ENCODE measurements around the gene MYBPC2.

DNA sequence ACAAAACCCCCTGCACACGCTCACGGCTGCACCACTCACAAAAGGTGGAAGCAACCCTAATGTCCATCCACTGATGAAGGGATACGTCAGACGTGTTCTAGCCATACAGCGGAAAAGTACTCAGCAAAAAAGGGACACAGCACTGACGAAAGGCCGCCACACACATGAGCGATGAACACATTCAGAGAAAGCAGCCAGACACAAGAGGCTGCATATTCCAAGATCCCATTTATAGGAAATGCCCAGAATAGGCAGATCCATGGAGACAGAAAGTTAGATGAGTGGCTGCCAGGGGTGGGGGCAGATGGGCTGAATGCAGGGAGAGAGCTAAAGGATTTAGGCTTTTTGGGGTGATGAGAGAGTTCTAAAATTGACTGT lies 44.8 kb upstream of the MYBPC2 start:
- no peak for TF ChIP-seq POLR2AphosphoS5 (IDR thresholded peaks at IDR 0.05; ENCODE audit: low read depth, low read length)
- TF ChIP-seq, protein P1, sequence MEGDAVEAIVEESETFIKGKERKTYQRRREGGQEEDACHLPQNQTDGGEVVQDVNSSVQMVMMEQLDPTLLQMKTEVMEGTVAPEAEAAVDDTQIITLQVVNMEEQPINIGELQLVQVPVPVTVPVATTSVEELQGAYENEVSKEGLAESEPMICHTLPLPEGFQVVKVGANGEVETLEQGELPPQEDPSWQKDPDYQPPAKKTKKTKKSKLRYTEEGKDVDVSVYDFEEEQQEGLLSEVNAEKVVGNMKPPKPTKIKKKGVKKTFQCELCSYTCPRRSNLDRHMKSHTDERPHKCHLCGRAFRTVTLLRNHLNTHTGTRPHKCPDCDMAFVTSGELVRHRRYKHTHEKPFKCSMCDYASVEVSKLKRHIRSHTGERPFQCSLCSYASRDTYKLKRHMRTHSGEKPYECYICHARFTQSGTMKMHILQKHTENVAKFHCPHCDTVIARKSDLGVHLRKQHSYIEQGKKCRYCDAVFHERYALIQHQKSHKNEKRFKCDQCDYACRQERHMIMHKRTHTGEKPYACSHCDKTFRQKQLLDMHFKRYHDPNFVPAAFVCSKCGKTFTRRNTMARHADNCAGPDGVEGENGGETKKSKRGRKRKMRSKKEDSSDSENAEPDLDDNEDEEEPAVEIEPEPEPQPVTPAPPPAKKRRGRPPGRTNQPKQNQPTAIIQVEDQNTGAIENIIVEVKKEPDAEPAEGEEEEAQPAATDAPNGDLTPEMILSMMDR (IDR thresholded peaks at IDR 0.05), result no peak
